HepG2 (cell line): Measurements from ENCODE around the gene RPS6KA2. TPM values are rescaled to one million over a fixed set of nuclear protein-coding genes. Genes with fewer than 3 reads are reported as not detected.
A peak's percentile ranks its signal among the peaks of the same experiment; 100 is the strongest.

Experiments used
- ELF3 ChIP-seq: IDR thresholded peaks from 2 replicates; pipeline ENCODE4 v1.6.1; 2016; ENCODE audit warnings: missing genetic modification reagents, missing compliant biosample characterization
- GATAD2A ChIP-seq: IDR thresholded peaks from 2 replicates; pipeline ENCODE4 v1.6.1; 2016
- HMGA1 ChIP-seq: sonication (generic); formaldehyde crosslinking; conservative IDR thresholded peaks from 2 replicates; pipeline ENCODE4 v1.4.0; 2020; ENCODE audit warnings: missing genetic modification reagents
- HNF4A ChIP-seq: sonication (generic); formaldehyde crosslinking; IDR thresholded peaks from 2 replicates; pipeline ENCODE4 v1.4.0; 2020; ENCODE audit warnings: missing genetic modification reagents
- KDM2A ChIP-seq: sonication (generic); formaldehyde crosslinking; IDR thresholded peaks from 2 replicates; pipeline ENCODE4 v1.4.0; 2020; ENCODE audit warnings: low read depth, missing genetic modification reagents, borderline replicate concordance
- SIN3A ChIP-seq: IDR thresholded peaks from 2 replicates; pipeline ENCODE4 v1.6.1; 2011; ENCODE audit warnings: low read depth, mild to moderate bottlenecking, control low read depth, low read length, borderline replicate concordance
- SMAD3 ChIP-seq: sonication (generic); formaldehyde crosslinking; IDR thresholded peaks from 2 replicates; pipeline ENCODE4 v1.4.0; 2020; ENCODE audit warnings: missing genetic modification reagents
- SOX5 ChIP-seq: IDR thresholded peaks from 2 replicates; pipeline ENCODE4 v1.6.1; 2016; ENCODE audit warnings: borderline replicate concordance
- TCF7 ChIP-seq: sonication (generic); IDR thresholded peaks from 2 replicates; pipeline ENCODE4 v1.6.1; 2016; ENCODE audit warnings: antibody characterized with exemption, low read depth
- XRCC5 ChIP-seq: fragments of 200-400 bp; formaldehyde crosslinking; optimal IDR thresholded peaks from 2 replicates; pipeline ENCODE3; 2017; ENCODE audit warnings: mild to moderate bottlenecking, low read length
- ZFP41 ChIP-seq: sonication (generic); formaldehyde crosslinking; IDR thresholded peaks from 2 replicates; pipeline ENCODE4 v1.4.0; 2020; ENCODE audit warnings: mild to moderate bottlenecking, missing genetic modification reagents, borderline replicate concordance
- ZKSCAN5 ChIP-seq: sonication (generic); formaldehyde crosslinking; IDR thresholded peaks from 2 replicates; pipeline ENCODE4 v1.5.1; 2020; ENCODE audit warnings: mild to moderate bottlenecking, missing genetic modification reagents
- ZNF205 ChIP-seq: IDR thresholded peaks from 2 replicates; pipeline ENCODE4 v1.6.1; 2018; ENCODE audit warnings: missing biosample characterization, missing genetic modification reagents
- ZNF44 ChIP-seq: sonication (generic); formaldehyde crosslinking; IDR thresholded peaks from 2 replicates; pipeline ENCODE4 v1.5.1; 2020; ENCODE audit warnings: mild to moderate bottlenecking, missing genetic modification reagents
- ZNF543 ChIP-seq: sonication (generic); formaldehyde crosslinking; IDR thresholded peaks from 2 replicates; pipeline ENCODE4 v1.4.0; 2020; ENCODE audit warnings: mild to moderate bottlenecking, missing genetic modification reagents
- ZSCAN9 ChIP-seq: IDR thresholded peaks from 2 replicates; pipeline ENCODE4 v1.6.1; 2016; ENCODE audit warnings: borderline replicate concordance
- polyA plus RNA-seq, 8 experiments: library from polyadenylated mRNA; depleted of rRNA in 3 of 8; stranded (reverse) in 7 of 8; unstranded in 1 of 8; fragments of >200 nt; fragmentation: Illumina TruSeq in 4 of 8; extraction: Trizol in 4 of 8; gene quantifications; 2 replicates each; pipeline versions ENCODE4 v1.2.1 to v1.2.3, GENCODE V29; 2011 to 2016; ENCODE audit warnings: low read depth in 4 of 8, missing spikeins in 1 of 8, mixed read lengths in 1 of 8; ENCODE audit not compliant: insufficient read depth in 1 of 8
- total RNA-seq, 5 experiments: library from RNA; depleted of rRNA; stranded (reverse); fragments of >200 nt; fragmentation: Illumina TruSeq; extraction: Trizol; gene quantifications; 2 replicates each; pipeline ENCODE4 v1.2.3, GENCODE V29; 2016; ENCODE audit warnings: low read depth in 1 of 5
- TF ChIP-seq, protein P1 (sequence below): sonication (generic); formaldehyde crosslinking; IDR thresholded peaks from 2 replicates; pipeline ENCODE4 v1.4.0; 2020; ENCODE audit warnings: missing genetic modification reagents
- TF ChIP-seq, protein P2 (sequence below): IDR thresholded peaks from 2 replicates; pipeline ENCODE4 v1.6.1; 2016; ENCODE audit warnings: low read depth
- TF ChIP-seq, protein P3 (sequence below): IDR thresholded peaks from 2 replicates; pipeline ENCODE4 v1.6.1; 2016
- TF ChIP-seq, protein P4 (sequence below): sonication (generic); formaldehyde crosslinking; IDR thresholded peaks from 2 replicates; pipeline ENCODE4 v1.5.0; 2020; ENCODE audit warnings: missing genetic modification reagents, mild to moderate bottlenecking, borderline replicate concordance
- TF ChIP-seq, protein P5 (sequence below): sonication (generic); formaldehyde crosslinking; IDR thresholded peaks from 2 replicates; pipeline ENCODE4 v1.9.0; 2021; ENCODE audit warnings: missing genetic modification reagents, mild to moderate bottlenecking, borderline replicate concordance
- TF ChIP-seq, protein P6 (sequence below): sonication (generic); formaldehyde crosslinking; conservative IDR thresholded peaks from 2 replicates; pipeline ENCODE4 v1.4.0; 2020; ENCODE audit warnings: missing genetic modification reagents

Gene RPS6KA2
- total and polyA plus RNA-seq, 2 of the 13 experiments (the other 11 are each of a cell fraction or from before 2014, with no cell fraction given) = 0.22 to 0.38 TPM

DNA sequence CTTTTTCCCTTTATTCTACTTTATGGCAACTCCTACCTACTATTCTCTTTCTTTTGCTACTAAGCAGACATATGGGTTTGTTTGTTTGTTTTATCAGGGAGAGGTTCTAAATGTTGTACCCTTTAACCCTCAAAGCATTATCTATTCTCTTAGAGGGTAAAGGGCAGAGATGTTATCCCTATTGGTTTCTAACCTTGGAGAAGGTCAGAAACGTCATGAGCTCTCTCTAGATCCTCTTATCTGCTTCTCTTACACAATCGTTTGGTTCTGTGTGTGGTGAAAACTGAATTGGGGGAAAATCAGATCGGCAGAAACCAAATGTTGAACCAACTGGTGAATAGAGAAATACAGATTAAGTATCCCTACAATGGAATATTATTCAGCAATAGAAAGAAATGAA lies 237.9 kb downstream of the RPS6KA2 start (continued):
- TF ChIP-seq, protein P1, sequence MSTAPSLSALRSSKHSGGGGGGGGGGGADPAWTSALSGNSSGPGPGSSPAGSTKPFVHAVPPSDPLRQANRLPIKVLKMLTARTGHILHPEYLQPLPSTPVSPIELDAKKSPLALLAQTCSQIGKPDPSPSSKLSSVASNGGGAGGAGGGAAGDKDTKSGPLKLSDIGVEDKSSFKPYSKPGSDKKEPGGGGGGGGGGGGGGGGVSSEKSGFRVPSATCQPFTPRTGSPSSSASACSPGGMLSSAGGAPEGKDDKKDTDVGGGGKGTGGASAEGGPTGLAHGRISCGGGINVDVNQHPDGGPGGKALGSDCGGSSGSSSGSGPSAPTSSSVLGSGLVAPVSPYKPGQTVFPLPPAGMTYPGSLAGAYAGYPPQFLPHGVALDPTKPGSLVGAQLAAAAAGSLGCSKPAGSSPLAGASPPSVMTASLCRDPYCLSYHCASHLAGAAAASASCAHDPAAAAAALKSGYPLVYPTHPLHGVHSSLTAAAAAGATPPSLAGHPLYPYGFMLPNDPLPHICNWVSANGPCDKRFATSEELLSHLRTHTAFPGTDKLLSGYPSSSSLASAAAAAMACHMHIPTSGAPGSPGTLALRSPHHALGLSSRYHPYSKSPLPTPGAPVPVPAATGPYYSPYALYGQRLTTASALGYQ = peak; percentile 88
- TF ChIP-seq ZNF543 (CRISPR knock-in tag) (no peak), SMAD3 (CRISPR knock-in tag) (peak; percentile 15; the same call in 1 of the 2 replicates), GATAD2A (CRISPR knock-in tag) (peak; percentile 96), ZFP41 (no peak), SOX5 (CRISPR knock-in tag) (peak; percentile 79), HNF4A (CRISPR knock-in tag) (peak; percentile 82), TCF7 (0 out of 2 replicates have a peak, but pooled peaks have one; percentile 25), ZSCAN9 (CRISPR knock-in tag) (peak; percentile 42; the same call in 1 of the 2 replicates), HMGA1 (CRISPR knock-in tag) (no peak), ZKSCAN5 (CRISPR knock-in tag) (no peak), XRCC5 (no peak), ZNF205 (no peak), ZNF44 (no peak), SIN3A (no peak), KDM2A (CRISPR knock-in tag) (no peak), ELF3 (CRISPR knock-in tag) (peak; percentile 24; the same call in 1 of the 2 replicates)
- TF ChIP-seq, protein P2, sequence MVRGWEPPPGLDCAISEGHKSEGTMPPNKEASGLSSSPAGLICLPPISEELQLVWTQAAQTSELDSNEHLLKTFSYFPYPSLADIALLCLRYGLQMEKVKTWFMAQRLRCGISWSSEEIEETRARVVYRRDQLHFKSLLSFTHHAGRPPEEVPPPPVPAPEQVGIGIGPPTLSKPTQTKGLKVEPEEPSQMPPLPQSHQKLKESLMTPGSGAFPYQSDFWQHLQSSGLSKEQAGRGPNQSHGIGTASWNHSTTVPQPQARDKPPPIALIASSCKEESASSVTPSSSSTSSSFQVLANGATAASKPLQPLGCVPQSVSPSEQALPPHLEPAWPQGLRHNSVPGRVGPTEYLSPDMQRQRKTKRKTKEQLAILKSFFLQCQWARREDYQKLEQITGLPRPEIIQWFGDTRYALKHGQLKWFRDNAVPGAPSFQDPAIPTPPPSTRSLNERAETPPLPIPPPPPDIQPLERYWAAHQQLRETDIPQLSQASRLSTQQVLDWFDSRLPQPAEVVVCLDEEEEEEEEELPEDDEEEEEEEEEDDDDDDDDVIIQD (CRISPR knock-in tag) = peak; percentile 70; the same call in 1 of the 2 replicates
- TF ChIP-seq, protein P3, sequence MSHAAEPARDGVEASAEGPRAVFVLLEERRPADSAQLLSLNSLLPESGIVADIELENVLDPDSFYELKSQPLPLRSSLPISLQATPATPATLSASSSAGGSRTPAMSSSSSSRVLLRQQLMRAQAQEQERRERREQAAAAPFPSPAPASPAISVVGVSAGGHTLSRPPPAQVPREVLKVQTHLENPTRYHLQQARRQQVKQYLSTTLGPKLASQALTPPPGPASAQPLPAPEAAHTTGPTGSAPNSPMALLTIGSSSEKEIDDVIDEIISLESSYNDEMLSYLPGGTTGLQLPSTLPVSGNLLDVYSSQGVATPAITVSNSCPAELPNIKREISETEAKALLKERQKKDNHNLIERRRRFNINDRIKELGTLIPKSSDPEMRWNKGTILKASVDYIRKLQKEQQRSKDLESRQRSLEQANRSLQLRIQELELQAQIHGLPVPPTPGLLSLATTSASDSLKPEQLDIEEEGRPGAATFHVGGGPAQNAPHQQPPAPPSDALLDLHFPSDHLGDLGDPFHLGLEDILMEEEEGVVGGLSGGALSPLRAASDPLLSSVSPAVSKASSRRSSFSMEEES (CRISPR knock-in tag) = peak; percentile 43; the same call in 1 of the 2 replicates
- TF ChIP-seq, protein P4, sequence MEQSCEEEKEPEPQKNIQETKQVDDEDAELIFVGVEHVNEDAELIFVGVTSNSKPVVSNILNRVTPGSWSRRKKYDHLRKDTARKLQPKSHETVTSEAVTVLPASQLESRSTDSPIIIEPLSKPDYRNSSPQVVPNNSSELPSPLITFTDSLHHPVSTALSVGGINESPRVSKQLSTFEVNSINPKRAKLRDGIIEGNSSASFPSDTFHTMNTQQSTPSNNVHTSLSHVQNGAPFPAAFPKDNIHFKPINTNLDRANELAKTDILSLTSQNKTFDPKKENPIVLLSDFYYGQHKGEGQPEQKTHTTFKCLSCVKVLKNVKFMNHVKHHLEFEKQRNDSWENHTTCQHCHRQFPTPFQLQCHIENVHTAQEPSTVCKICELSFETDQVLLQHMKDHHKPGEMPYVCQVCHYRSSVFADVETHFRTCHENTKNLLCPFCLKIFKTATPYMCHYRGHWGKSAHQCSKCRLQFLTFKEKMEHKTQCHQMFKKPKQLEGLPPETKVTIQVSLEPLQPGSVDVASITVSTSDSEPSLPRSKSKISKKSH (CRISPR knock-in tag) = no peak
- TF ChIP-seq, protein P5, sequence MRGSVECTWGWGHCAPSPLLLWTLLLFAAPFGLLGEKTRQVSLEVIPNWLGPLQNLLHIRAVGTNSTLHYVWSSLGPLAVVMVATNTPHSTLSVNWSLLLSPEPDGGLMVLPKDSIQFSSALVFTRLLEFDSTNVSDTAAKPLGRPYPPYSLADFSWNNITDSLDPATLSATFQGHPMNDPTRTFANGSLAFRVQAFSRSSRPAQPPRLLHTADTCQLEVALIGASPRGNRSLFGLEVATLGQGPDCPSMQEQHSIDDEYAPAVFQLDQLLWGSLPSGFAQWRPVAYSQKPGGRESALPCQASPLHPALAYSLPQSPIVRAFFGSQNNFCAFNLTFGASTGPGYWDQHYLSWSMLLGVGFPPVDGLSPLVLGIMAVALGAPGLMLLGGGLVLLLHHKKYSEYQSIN (CRISPR knock-in tag) = no peak
- TF ChIP-seq, protein P6, sequence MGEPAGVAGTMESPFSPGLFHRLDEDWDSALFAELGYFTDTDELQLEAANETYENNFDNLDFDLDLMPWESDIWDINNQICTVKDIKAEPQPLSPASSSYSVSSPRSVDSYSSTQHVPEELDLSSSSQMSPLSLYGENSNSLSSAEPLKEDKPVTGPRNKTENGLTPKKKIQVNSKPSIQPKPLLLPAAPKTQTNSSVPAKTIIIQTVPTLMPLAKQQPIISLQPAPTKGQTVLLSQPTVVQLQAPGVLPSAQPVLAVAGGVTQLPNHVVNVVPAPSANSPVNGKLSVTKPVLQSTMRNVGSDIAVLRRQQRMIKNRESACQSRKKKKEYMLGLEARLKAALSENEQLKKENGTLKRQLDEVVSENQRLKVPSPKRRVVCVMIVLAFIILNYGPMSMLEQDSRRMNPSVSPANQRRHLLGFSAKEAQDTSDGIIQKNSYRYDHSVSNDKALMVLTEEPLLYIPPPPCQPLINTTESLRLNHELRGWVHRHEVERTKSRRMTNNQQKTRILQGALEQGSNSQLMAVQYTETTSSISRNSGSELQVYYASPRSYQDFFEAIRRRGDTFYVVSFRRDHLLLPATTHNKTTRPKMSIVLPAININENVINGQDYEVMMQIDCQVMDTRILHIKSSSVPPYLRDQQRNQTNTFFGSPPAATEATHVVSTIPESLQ (CRISPR knock-in tag) = 0 out of 2 replicates have a peak, but pooled peaks have one; percentile 43
